NCI-H345 treated with DMSO at 0.1 percent for 48 hours (cell line): ENCODE data around the gene ITIH3.

Experiments
- DNase-seq: peaks from one replicate; lab custom pipeline; 2025; ENCODE audit not compliant: unreplicated experiment; lab: John Stamatoyannopoulos, UW

Gene ITIH3

GRCh38 chr3:52779837-52780585 lies 14.6 kb upstream of the ITIH3 start:
- no peak for DNase-seq

- no peak for DNase-seq
Observed at GRCh38 chr3:52781741-52782140, 12.9 kb upstream of the ITIH3 start.

- DNase-seq = no peak
Observed at GRCh38 chr3:52782412-52783210, 12.0 kb upstream of the ITIH3 start.

GRCh38 chr3:52783211-52783555 lies 11.4 kb upstream of the ITIH3 start:
- no peak for DNase-seq

GRCh38 chr3:52784021-52784621 lies 10.5 kb upstream of the ITIH3 start:
- no peak for DNase-seq

GRCh38 chr3:52784931-52785590 lies 9.5 kb upstream of the ITIH3 start:
- DNase-seq = no peak

GRCh38 chr3:52786330-52787215 lies 8.0 kb upstream of the ITIH3 start:
- DNase-seq = no peak

GRCh38 chr3:52787246-52787645 lies 7.3 kb upstream of the ITIH3 start:
- DNase-seq = no peak

- DNase-seq = no peak
Observed at GRCh38 chr3:52787672-52788625, 6.6 kb upstream of the ITIH3 start.

GRCh38 chr3:52788890-52789745 lies 5.5 kb upstream of the ITIH3 start:
- no peak for DNase-seq

GRCh38 chr3:52789746-52790040 lies 4.9 kb upstream of the ITIH3 start:
- DNase-seq = no peak

GRCh38 chr3:52790337-52790736 lies 4.3 kb upstream of the ITIH3 start:
- no peak for DNase-seq

GRCh38 chr3:52790741-52791140 lies 3.9 kb upstream of the ITIH3 start:
- no peak for DNase-seq

GRCh38 chr3:52791366-52791765 lies 3.2 kb upstream of the ITIH3 start:
- DNase-seq = no peak

- DNase-seq = no peak
Observed at GRCh38 chr3:52791928-52792327, 2.7 kb upstream of the ITIH3 start.

- DNase-seq = no peak
Observed at GRCh38 chr3:52792413-52792812, 2.2 kb upstream of the ITIH3 start.

GRCh38 chr3:52792961-52793695 lies 1.5 kb upstream of the ITIH3 start:
- DNase-seq = no peak
